Heart right ventricle (tissue), 16 donors: ENCODE results near the gene STK11. TPM values are rescaled to one million over a fixed set of nuclear protein-coding genes. Genes with fewer than 3 reads are reported as not detected.
A peak's percentile ranks its signal among the peaks of the same experiment; 100 is the strongest.

Experiments
- ATAC-seq, 8 donors: fragments of 200-7000 bp; cut with Tn5 transposase; one replicate each; pipeline ENCODE4 v1.9.1; 2020; ENCODE audit warnings: mild to moderate bottlenecking in 8 of 8, moderate library complexity in 8 of 8, moderate number of reproducible peaks in 1 of 8
- DNase-seq, 2 donors: peaks; one replicate each; pipeline ENCODE4 v3.0.0-alpha.2; 2020
- H3K27ac ChIP-seq, 10 donors: fragments of 200-600 bp; sonication (generic) in 2 of 10; one replicate each; pipeline versions ENCODE4 v1.5.0 to v1.8.0; 2020 to 2022; ENCODE audit warnings: mild to moderate bottlenecking in 3 of 10
- H3K27me3 ChIP-seq, 7 donors: fragments of 200-600 bp; one replicate each; pipeline ENCODE4 v1.8.0; 2021 to 2022; ENCODE audit warnings: mild to moderate bottlenecking in 2 of 7
- H3K36me3 ChIP-seq, 9 donors: fragments of 200-600 bp; sonication (generic) in 1 of 9; one replicate each; pipeline versions ENCODE4 v1.5.0 to v1.8.0; 2020 to 2022; ENCODE audit warnings: mild to moderate bottlenecking in 2 of 9
- H3K4me1 ChIP-seq, 9 donors: fragments of 200-600 bp; sonication (generic) in 1 of 9; one replicate each; pipeline versions ENCODE4 v1.5.0 to v1.8.0; 2020 to 2022; ENCODE audit warnings: mild to moderate bottlenecking in 4 of 9
- H3K4me3 ChIP-seq, 10 donors: fragments of 200-600 bp; sonication (generic) in 2 of 10; one replicate each; pipeline versions ENCODE4 v1.5.0 to v1.8.0; 2020 to 2022; ENCODE audit warnings: mild to moderate bottlenecking in 7 of 10, moderate library complexity in 2 of 10
- H3K9me3 ChIP-seq, 11 donors: fragments of 200-600 bp in 10 of 11; sonication (generic) in 2 of 11; one replicate each; pipeline versions ENCODE4 v1.5.0 to v1.8.0; 2013 to 2022; ENCODE audit warnings: mild to moderate bottlenecking in 2 of 11, control low read depth in 1 of 11, moderate library complexity in 1 of 11
- CTCF ChIP-seq, 9 donors: fragments of 200-600 bp; sonication (generic) in 2 of 9; IDR thresholded peaks; one replicate each; pipeline versions ENCODE4 v1.5.0 to v1.8.0; 2021 to 2022; ENCODE audit warnings: antibody characterized with exemption in 9 of 9, mild to moderate bottlenecking in 5 of 9, moderate library complexity in 1 of 9
- WGBS, 2 donors: extraction: QIAGEN DNeasy Blood & Tissue Kit; methylation state at CpG; one replicate each; pipeline ENCODE4 v1.1.7; 2013; ENCODE audit warnings: inconsistent platforms in 1 of 2; 5-methylcytosine and 5-hydroxymethylcytosine counted together
- intact Hi-C, 10 donors: fragments of 100-400 bp; cut with DNase I; formaldehyde crosslinking; loops; one replicate each; pipeline versions ENCODE4 v1.11.1 to v1.14.2; 2022
- polyA plus RNA-seq, 2 donors: library from polyadenylated mRNA; stranded (reverse); fragments of 200-250 nt; gene quantifications; one replicate each; pipeline ENCODE4 v1.2.3, GENCODE V29; 2013
- total RNA-seq, 10 donors: library from RNA; stranded (reverse); fragmentation: NEBNext Ultra II Directional in 3 of 10; extraction: Animal tissue kit (Norgen Biotek cat#: 25700) in 3 of 10; gene quantifications; one replicate each; pipeline versions ENCODE4 v1.2.1 to v1.2.4, GENCODE V29; 2021 to 2023
- donor health status: Arrhythmogenic right ventricular cardiomyopathy.
- donor health status: ischemic (EF 13 %, LVEDD 7.1; RV severe dilation, severe dysfunction).
- donor health status: healthy with polysubstance abuse.
- donor health status: DM: no; HTN: yes; CAD: no.
- donor health status: DM: no; HTN: no; CAD: no.
- donor health status: ischemic (EF 25% LVEDD 6.9; RV normal size, moderate dysfunction).
- donor health status: ischemic (EF 25% LVEDD 5.7; RV mildly dilated, moderate dysfunction).
- donor health status: healthy.
- donor health status: DM: yes; HTN: yes; CAD: no.
- donor health status: Ischemic cardiomyopathy.
- donor health status: ischemic (EF 35%, LVEDD 5.7; RV mildly dilated, moderate dysfunction).
- donor health status: nonischemic (EF 11% LVEDD 7.7; RV severe dilation, severe dysfunction).
- donor health status: DM: yes; HTN: yes; CAD: no.
- donor health status: PGD.
- donor health status: ischemic (EF 29% LVEDD 5.4; RV normal size, mild dysfunction).
- donor health status: nonischemic (EF 23%, LVEDD 6.1; RV moderate dilation, normal function).

STK11 gene
- total and polyA plus RNA-seq, 12 donors: 41.1 to 71.6 (median 46.6) TPM

GRCh38 chr19:1250437-1251260 lies 45.1 kb downstream of the STK11 start:
- intact Hi-C loops: no loop called here
- H3K4me1 ChIP-seq: peaks cover 40 to 75% (median 66%) of the 10 kb centered on the region in 9 donors
- DNase-seq (peak in 1 of 2 donors; percentile 76), ATAC-seq (no peak)
- WGBS, 2 donors: 1 to 3% methylated on average over 49 to 87 of the region's 90 CpGs
- peaks cover 9 to 45% (median 23%) of the 10 kb centered on the region in 9 donors for H3K36me3 ChIP-seq
- no peaks in the 10 kb centered on the region for H3K27me3 ChIP-seq
- no peak for TF ChIP-seq CTCF (IDR thresholded peaks at IDR 0.05)
- peak overlapping the region; percentile 58 to 99 (median 94) for H3K4me3 ChIP-seq
- H3K9me3 ChIP-seq: no peaks in the 10 kb centered on the region
- H3K27ac ChIP-seq: peak overlapping the region; percentile 95 to 100 (median 100)

- Histone ChIP-seq H3K4me1 (peaks cover 39 to 75% (median 66%) of the 10 kb centered on the region in 9 donors), H3K4me3 (peak overlapping the region; percentile 58 to 99 (median 94)), H3K27ac (peak overlapping the region; percentile 95 to 100 (median 100)), H3K27me3 (no peaks in the 10 kb centered on the region), H3K36me3 (peaks cover 15 to 54% (median 30%) of the 10 kb centered on the region in 9 donors), H3K9me3 (no peaks in the 10 kb centered on the region)
- intact Hi-C loops: no loop called here
- no peak for TF ChIP-seq CTCF (IDR thresholded peaks at IDR 0.05)
- ATAC-seq: peak; percentile 0 to 20 (median 4)
- WGBS, 2 donors: 5 to 6% methylated on average over 39 to 41 of the region's 41 CpGs
- DNase-seq: peak; percentile 84 to 86
Observed at GRCh38 chr19:1251330-1252220, 46.0 kb downstream of the STK11 start.

GRCh38 chr19:1252221-1252820 lies 46.7 kb downstream of the STK11 start:
- Histone ChIP-seq H3K4me3 (peak overlapping the region; percentile 58 to 99 (median 94)), H3K27me3 (no peaks in the 10 kb centered on the region), H3K27ac (peak overlapping the region; percentile 95 to 100 (median 100)), H3K36me3 (peaks cover 15 to 62% (median 37%) of the 10 kb centered on the region in 9 donors), H3K9me3 (no peaks in the 10 kb centered on the region), H3K4me1 (peaks cover 39 to 75% (median 67%) of the 10 kb centered on the region in 9 donors)
- TF ChIP-seq CTCF (IDR thresholded peaks at IDR 0.05): no peak
- intact Hi-C loops: no loop called here
- DNase-seq (peak; percentile 91), ATAC-seq (peak; percentile 16 to 60 (median 48))
- WGBS, 2 donors: 1 to 3% methylated on average over 30 of the region's 30 CpGs
